HCT116 (cell line): Measurements from ENCODE around the gene OR5C1. TPM values are rescaled to one million over a fixed set of nuclear protein-coding genes. Genes with fewer than 3 reads are reported as not detected.

Experiments used
- ATAC-seq: fragments of 200-7000 bp; cut with Tn5 transposase; 2 replicates; pipeline ENCODE4 v1.9.1; 2020; ENCODE audit warnings: mild to moderate bottlenecking, moderate library complexity
- BruUV-seq: library from RNA; stranded (reverse); fragments of 400-500 nt; replicated peaks from 2 replicates; lab custom pipeline; 2021; lab: Mats Ljungman, UMichigan
- CTCF ChIA-PET: fragments of 300-600 bp; sonication (Branson Sonifier 250); formaldehyde crosslinking; loops from one replicate; lab custom pipeline; 2021; ENCODE audit warnings: antibody characterized with exemption; lab: Charles Lee
- POLR2A ChIA-PET: fragments of 300-600, 350-600 bp; sonication (Branson Sonifier 250); formaldehyde crosslinking; loops from one replicate; lab custom pipeline; 2021; ENCODE audit warnings: antibody characterized with exemption; lab: Charles Lee
- RAD21 ChIA-PET, 2 experiments: fragments of 300-600 bp; sonication (Branson Sonifier 250); formaldehyde crosslinking; loops; one replicate each; lab custom pipeline; 2023; ENCODE audit warnings: low total read pairs in 2 of 2; ENCODE audit not compliant: uncharacterized antibody in 2 of 2, unreplicated experiment in 2 of 2, low non-redundant PET in 1 of 2; lab: Charles Lee
- DNase-seq: peaks from one replicate; pipeline ENCODE4 v3.0.0-alpha.2; 2010; ENCODE audit warnings: low read depth, low spot score
- H2AFZ ChIP-seq: fragments of 200-600 bp; shearing (Covaris generic), sonication (generic); 2 replicates; pipeline ENCODE4 v1.6.1; 2017; ENCODE audit warnings: low read depth, mixed run types, mixed read lengths, antibody characterized with exemption, low read length; ENCODE audit not compliant: poor library complexity, severe bottlenecking
- H3K27ac ChIP-seq: 2 replicates; pipeline ENCODE4 v1.5.1; 2012; ENCODE audit warnings: low read depth, low read length
- H3K27me3 ChIP-seq: fragments of 200-600 bp; sonication (generic); 2 replicates; pipeline ENCODE4 v1.6.1; 2016; ENCODE audit warnings: mixed run types, low read length, mixed read lengths; ENCODE audit not compliant: insufficient read depth
- H3K36me3 ChIP-seq, 2 experiments: fragments of 200-500 bp in 1 of 2; fragments of 200-600 bp in 1 of 2; sonication (Bioruptor generic) in 1 of 2; sonication (generic) in 1 of 2; 2 replicates each; pipeline versions ENCODE4 v1.5.1 to v1.6.1; 2014 to 2016; ENCODE audit warnings: low read length in 2 of 2, inconsistent platforms in 1 of 2, mixed read lengths in 1 of 2, mixed run types in 1 of 2; ENCODE audit not compliant: insufficient read depth in 2 of 2, control insufficient read depth in 1 of 2
- H3K4me1 ChIP-seq, 2 experiments: fragments of 200-600 bp in 1 of 2; sonication (generic) in 1 of 2; 2 replicates each; pipeline versions ENCODE4 v1.5.1 to v1.6.1; 2012 to 2017; ENCODE audit warnings: low read length in 2 of 2, inconsistent platforms in 1 of 2, mild to moderate bottlenecking in 1 of 2, mixed read lengths in 1 of 2, mixed run types in 1 of 2, moderate library complexity in 1 of 2; ENCODE audit not compliant: insufficient read depth in 2 of 2, control insufficient read depth in 1 of 2
- H3K4me2 ChIP-seq: fragments of 200-600 bp; sonication (generic); 2 replicates; pipeline ENCODE4 v1.6.1; 2017; ENCODE audit warnings: mixed run types, low read length, mixed read lengths
- H3K4me3 ChIP-seq, 2 experiments: fragments of 200-600 bp in 1 of 2; sonication (generic) in 1 of 2; replicated peaks in 1 of 2; 2 replicates each; pipeline ENCODE4 v1.5.1; 2011 to 2016; ENCODE audit warnings: low read length in 2 of 2, control low read depth in 1 of 2, low read depth in 1 of 2, mild to moderate bottlenecking in 1 of 2, mixed read lengths in 1 of 2, mixed run types in 1 of 2
- H3K79me2 ChIP-seq: fragments of 200-600 bp; sonication (generic); 2 replicates; pipeline ENCODE4 v1.6.1; 2017; ENCODE audit warnings: mild to moderate bottlenecking, mixed run types, low read length, moderate library complexity, mixed read lengths; ENCODE audit not compliant: insufficient read depth
- H3K9ac ChIP-seq: fragments of 200-600 bp; sonication (generic); 2 replicates; pipeline ENCODE4 v1.6.1; 2016; ENCODE audit warnings: low read length, mixed read lengths
- H3K9me2 ChIP-seq: fragments of 200-600 bp; sonication (generic), shearing (Covaris generic); 2 replicates; pipeline ENCODE4 v1.6.1; 2017; ENCODE audit warnings: mixed run types, mild to moderate bottlenecking, moderate library complexity; ENCODE audit not compliant: insufficient read depth
- H3K9me3 ChIP-seq, 2 experiments: fragments of 200-500 bp in 1 of 2; fragments of 200-600 bp in 1 of 2; sonication (Bioruptor generic) in 1 of 2; sonication (generic) in 1 of 2; 2 replicates each; pipeline ENCODE4 v1.6.1; 2014 to 2017; ENCODE audit warnings: low read length in 2 of 2, mixed read lengths in 2 of 2, inconsistent platforms in 1 of 2, low read depth in 1 of 2, mild to moderate bottlenecking in 1 of 2, mixed run types in 1 of 2, moderate library complexity in 1 of 2; ENCODE audit not compliant: control insufficient read depth in 1 of 2, insufficient read depth in 1 of 2
- H4K20me1 ChIP-seq: fragments of 200-600 bp; sonication (generic), shearing (Covaris generic); 2 replicates; pipeline ENCODE4 v1.6.1; 2017; ENCODE audit warnings: mixed run types, mild to moderate bottlenecking, moderate library complexity; ENCODE audit not compliant: insufficient read depth
- CTCF ChIP-seq, 3 experiments: fragments of 200-600 bp in 1 of 3; sonication (generic) in 1 of 3; IDR thresholded peaks in 2 of 3; conservative IDR thresholded peaks in 1 of 3; 2 replicates each; pipeline ENCODE4 v1.5.1; 2012 to 2017; ENCODE audit warnings: low read depth in 2 of 3, low read length in 2 of 3, antibody characterized with exemption in 1 of 3, borderline replicate concordance in 1 of 3, control low read depth in 1 of 3, mild to moderate bottlenecking in 1 of 3, mixed read lengths in 1 of 3, mixed run types in 1 of 3, moderate library complexity in 1 of 3; ENCODE audit not compliant: insufficient read depth in 1 of 3
- EZH2phosphoT487 ChIP-seq: fragments of 200-600 bp; IDR thresholded peaks from 2 replicates; pipeline ENCODE4 v1.6.1; 2018; ENCODE audit warnings: antibody characterized with exemption, borderline replicate concordance
- FOSL1 ChIP-seq: IDR thresholded peaks from 2 replicates; pipeline ENCODE4 v1.6.1; 2012; ENCODE audit warnings: low read depth
- SRF ChIP-seq: IDR thresholded peaks from 2 replicates; pipeline ENCODE4 v1.6.1; 2012; ENCODE audit warnings: low read depth
- ZBTB33 ChIP-seq: IDR thresholded peaks from 2 replicates; pipeline ENCODE4 v1.6.1; 2011; ENCODE audit warnings: mild to moderate bottlenecking, low read length, moderate library complexity; ENCODE audit not compliant: insufficient replicate concordance; ENCODE audit errors: extremely low read depth
- ZFX ChIP-seq: fragments of 450-650 bp; IDR thresholded peaks from 2 replicates; pipeline ENCODE4 v1.6.1; 2017
- intact Hi-C: fragments of 100-400 bp; cut with micrococcal nuclease; formaldehyde crosslinking; loops from 2 replicates; pipeline ENCODE4 v1.10.0; 2022
- total RNA-seq: library from RNA; stranded (reverse); gene quantifications from one replicate; pipeline ENCODE4 v1.2.1, GENCODE V29; 2021; ENCODE audit not compliant: unreplicated experiment

The OR5C1 gene
- total RNA-seq, 1 experiment from 2014 or later: not detected

- ATAC-seq: no peak
- RAD21 ChIA-PET: no interaction called here
- Histone ChIP-seq H3K4me1 (no peaks in the 10 kb centered on the region), H3K9me3 (no peaks in the 10 kb centered on the region), H3K27ac (no peak overlapping the region), H4K20me1 (no peaks in the 10 kb centered on the region), H3K4me3 (no peak overlapping the region), H3K9me2 (no peaks in the 10 kb centered on the region), H3K4me2 (no peak overlapping the region), H3K79me2 (no peaks in the 10 kb centered on the region), H3K27me3 (0 out of 2 replicates have a peak, but pooled peaks cover 6% of the 10 kb centered on the region), H2AFZ (no peak overlapping the region), H3K36me3 (no peaks in the 10 kb centered on the region), H3K9ac (no peak overlapping the region)
- no peak for TF ChIP-seq ZFX
- TF ChIP-seq SRF: no peak
- no peak for TF ChIP-seq CTCF (IDR thresholded peaks at IDR 0.05 in 2 of 3, conservative IDR thresholded peaks at IDR 0.05 in 1 of 3; ENCODE audit: borderline replicate concordance in 1 of 3, insufficient read depth in 1 of 3, low read depth in 2 of 3, low read length in 2 of 3)
- TF ChIP-seq EZH2phosphoT487: no peak
- no peak for TF ChIP-seq FOSL1
- no peak for TF ChIP-seq ZBTB33
- BruUV-seq: no TSS peak
- no peak for DNase-seq
- CTCF ChIA-PET: no interaction called here
- intact Hi-C loops: no loop called here
- POLR2A ChIA-PET: no interaction called here
These were observed 718 bp downstream of the OR5C1 start for GRCh38 chr9:122789256-122790046.
